Activated B cell treated with CpG ODN at 0.5 μM for 24 hours (primary cell): ENCODE data around the gene SMIM24. TPM values are rescaled to one million over a fixed set of nuclear protein-coding genes. Genes with fewer than 3 reads are reported as not detected.

Experiments used
- ATAC-seq: fragments of 200-7000 bp; cut with Tn5 transposase; one replicate; pipeline ENCODE4 v1.10.0; 2021; ENCODE audit warnings: low read depth, mild to moderate bottlenecking, moderate library complexity
- CTCF ChIA-PET: fragments of 350-600 bp; sonication (Branson Sonifier 250); formaldehyde crosslinking; loops from one replicate; lab custom pipeline; 2021; ENCODE audit warnings: antibody characterized with exemption; lab: Charles Lee
- POLR2A ChIA-PET: fragments of 350-600 bp; sonication (Branson Sonifier 250); formaldehyde crosslinking; loops from one replicate; lab custom pipeline; 2021; ENCODE audit warnings: antibody characterized with exemption; lab: Charles Lee
- DNase-seq: peaks from one replicate; pipeline ENCODE4 v3.0.0; 2022
- H3K27ac Mint-ChIP-seq: one replicate; pipeline ENCODE4 v1.8.0; 2020; ENCODE audit warnings: mixed read lengths
- H3K27me3 Mint-ChIP-seq: one replicate; pipeline ENCODE4 v1.8.0; 2021; ENCODE audit warnings: mixed read lengths
- H3K36me3 Mint-ChIP-seq: one replicate; pipeline ENCODE4 v1.8.0; 2021; ENCODE audit warnings: low read depth, mixed read lengths
- H3K4me1 Mint-ChIP-seq: one replicate; pipeline ENCODE4 v1.8.0; 2021; ENCODE audit warnings: mixed read lengths
- H3K4me3 Mint-ChIP-seq: one replicate; pipeline ENCODE4 v1.8.0; 2020; ENCODE audit warnings: mild to moderate bottlenecking, mixed read lengths
- H3K9me3 Mint-ChIP-seq: one replicate; pipeline ENCODE4 v1.8.0; 2020; ENCODE audit warnings: mixed read lengths
- CTCF ChIP-seq: fragments of 200-600 bp; IDR thresholded peaks from one replicate; pipeline ENCODE4 v1.8.0; 2022; ENCODE audit warnings: antibody characterized with exemption, mild to moderate bottlenecking
- intact Hi-C: fragments of 100-400 bp; cut with micrococcal nuclease; formaldehyde crosslinking; loops from one replicate; pipeline ENCODE4 v1.15.1; 2024
- total RNA-seq: library from RNA; stranded (reverse); gene quantifications from 2 replicates; pipeline ENCODE4 v1.2.3, GENCODE V29; 2022

SMIM24 gene
- total RNA-seq, 1 donor from 2014 or later: not detected

- ChIA-PET CTCF (no interaction called here), POLR2A (interaction anchor here (0.6 kb wide), 1 partner anchor 12 kb away, joined by 3 read pairs; no protein-coding TSS in a partner anchor)
- H3K36me3 Mint-ChIP-seq: peaks cover 37% of the 10 kb centered on the region
- ATAC-seq (no peak), DNase-seq (no peak)
- no peaks in the 10 kb centered on the region for H3K9me3 Mint-ChIP-seq
- intact Hi-C loops: no loop called here
- peaks cover 55% of the 10 kb centered on the region for H3K4me1 Mint-ChIP-seq
- H3K27me3 Mint-ChIP-seq: no peaks in the 10 kb centered on the region
- no peak overlapping the region for H3K27ac Mint-ChIP-seq
- TF ChIP-seq CTCF: no peak
- no peak overlapping the region for H3K4me3 Mint-ChIP-seq
Observed at GRCh38 chr19:3513229-3514140, 33.2 kb upstream of the SMIM24 start.

- ChIA-PET POLR2A (no interaction called here), CTCF (no interaction called here)
- Mint-ChIP-seq H3K4me3 (no peak overlapping the region), H3K4me1 (peaks cover 53% of the 10 kb centered on the region), H3K27ac (no peak overlapping the region), H3K9me3 (no peaks in the 10 kb centered on the region), H3K27me3 (no peaks in the 10 kb centered on the region), H3K36me3 (peaks cover 39% of the 10 kb centered on the region)
- DNase-seq (no peak), ATAC-seq (no peak)
- no peak for TF ChIP-seq CTCF
- intact Hi-C loops: no loop called here
Observed at GRCh38 chr19:3512562-3513228, 32.4 kb upstream of the SMIM24 start.

GRCh38 chr19:3511506-3512251, 31.4 kb upstream of the SMIM24 start:
- ATAC-seq (no peak), DNase-seq (no peak)
- Mint-ChIP-seq H3K4me1 (peaks cover 54% of the 10 kb centered on the region), H3K4me3 (no peak overlapping the region), H3K9me3 (no peaks in the 10 kb centered on the region), H3K27me3 (no peaks in the 10 kb centered on the region), H3K27ac (no peak overlapping the region), H3K36me3 (peaks cover 40% of the 10 kb centered on the region)
- CTCF ChIA-PET: no interaction called here
- POLR2A ChIA-PET: no interaction called here
- no peak for TF ChIP-seq CTCF
- intact Hi-C loops: no loop called here

- no peak for TF ChIP-seq CTCF
- H3K9me3 Mint-ChIP-seq: no peaks in the 10 kb centered on the region
- peaks cover 47% of the 10 kb centered on the region for H3K4me1 Mint-ChIP-seq
- peaks cover 42% of the 10 kb centered on the region for H3K36me3 Mint-ChIP-seq
- no peaks in the 10 kb centered on the region for H3K27me3 Mint-ChIP-seq
- POLR2A ChIA-PET: no interaction called here
- CTCF ChIA-PET: no interaction called here
- no peak for DNase-seq
- H3K27ac Mint-ChIP-seq: no peak overlapping the region
- intact Hi-C loops: no loop called here
- no peak overlapping the region for H3K4me3 Mint-ChIP-seq
- ATAC-seq: no peak
Observed at GRCh38 chr19:3510727-3511126, 30.4 kb upstream of the SMIM24 start.
